PC-9 (cell line): ENCODE measurements around the gene BRK1. TPM values are rescaled to one million over a fixed set of nuclear protein-coding genes. Genes with fewer than 3 reads are reported as not detected.
"Not testable (repeated sequence)": the region's sequence is repeated elsewhere in the genome, so short reads cannot be mapped to it uniquely, and the experiment has no call there.

ENCODE experiments used
- BruUV-seq: library from RNA; stranded (reverse); fragments of 400-500 nt; replicated peaks from 2 replicates; lab custom pipeline; 2021; lab: Mats Ljungman, UMichigan
- CTCF ChIA-PET: fragments of 300-600 bp; sonication (Branson Sonifier 250); formaldehyde crosslinking; loops from one replicate; lab custom pipeline; 2022; ENCODE audit warnings: antibody characterized with exemption; lab: Charles Lee
- POLR2A ChIA-PET: fragments of 300-600 bp; sonication (Branson Sonifier 250); formaldehyde crosslinking; loops from one replicate; lab custom pipeline; 2022; ENCODE audit warnings: antibody characterized with exemption; ENCODE audit not compliant: unreplicated experiment; lab: Charles Lee
- DNase-seq, 2 experiments: peaks; one replicate each; pipeline versions ENCODE4 v3.0.0 to v3.0.0-alpha.2; 2015 to 2022; ENCODE audit warnings: mixed read lengths in 1 of 2
- H2AFZ ChIP-seq: fragments of 200-600 bp; sonication (generic); 2 replicates; pipeline ENCODE4 v1.8.1; 2017; ENCODE audit warnings: antibody characterized with exemption
- H3F3A ChIP-seq: fragments of 200-600 bp; sonication (generic); 2 replicates; pipeline ENCODE4 v1.8.1; 2017; ENCODE audit warnings: antibody characterized with exemption, mild to moderate bottlenecking, low read depth; ENCODE audit not compliant: insufficient read depth
- H3K27ac ChIP-seq: fragments of 200-600 bp; sonication (generic); 2 replicates; pipeline ENCODE4 v1.6.1; 2016; ENCODE audit warnings: mixed run types
- H3K27me3 ChIP-seq: fragments of 200-600 bp; sonication (generic); 2 replicates; pipeline ENCODE4 v1.6.1; 2016; ENCODE audit warnings: low read depth, mixed run types; ENCODE audit not compliant: insufficient read depth
- H3K36me3 ChIP-seq: fragments of 200-600 bp; sonication (generic); 2 replicates; pipeline ENCODE4 v1.6.1; 2016; ENCODE audit warnings: low read depth, mixed run types
- H3K4me1 ChIP-seq: fragments of 200-600 bp; sonication (generic); replicated peaks from 2 replicates; pipeline ENCODE4 v1.6.1; 2016; ENCODE audit warnings: mixed run types; ENCODE audit not compliant: insufficient read depth
- H3K4me2 ChIP-seq: fragments of 200-600 bp; sonication (generic); 2 replicates; pipeline ENCODE4 v1.6.1; 2017; ENCODE audit warnings: mixed run types
- H3K4me3 ChIP-seq: fragments of 200-600 bp; sonication (generic); 2 replicates; pipeline ENCODE4 v1.6.1; 2016; ENCODE audit warnings: mixed run types
- H3K79me2 ChIP-seq: fragments of 200-600 bp; sonication (generic); 2 replicates; pipeline ENCODE4 v1.6.1; 2017; ENCODE audit warnings: low read depth, mixed run types
- H3K9me2 ChIP-seq: fragments of 200-600 bp; sonication (generic); 2 replicates; pipeline ENCODE4 v1.8.1; 2017; ENCODE audit warnings: mild to moderate bottlenecking; ENCODE audit not compliant: insufficient read depth
- H3K9me3 ChIP-seq: fragments of 200-600 bp; sonication (generic); 2 replicates; pipeline ENCODE4 v1.8.1; 2016; ENCODE audit warnings: low read depth; ENCODE audit not compliant: insufficient read depth
- H4K20me1 ChIP-seq: fragments of 200-600 bp; sonication (generic); 2 replicates; pipeline ENCODE4 v1.8.1; 2017; ENCODE audit not compliant: insufficient read depth
- CTCF ChIP-seq: fragments of 200-600 bp; sonication (generic); conservative IDR thresholded peaks from 2 replicates; pipeline ENCODE4 v1.6.1; 2017; ENCODE audit warnings: mixed run types, antibody characterized with exemption, mild to moderate bottlenecking, moderate library complexity
- EZH2 ChIP-seq: fragments of 200-600 bp; sonication (generic); IDR thresholded peaks from 2 replicates; pipeline ENCODE4 v1.8.0; 2017; ENCODE audit warnings: antibody characterized with exemption, low read depth
- intact Hi-C: fragments of 100-400 bp; cut with micrococcal nuclease; formaldehyde crosslinking; loops from one replicate; pipeline ENCODE4 v1.10.0; 2022; ENCODE audit not compliant: unreplicated experiment
- total RNA-seq: library from RNA; stranded (reverse); gene quantifications from 2 replicates; pipeline ENCODE4 v1.2.3, GENCODE V29; 2021

The BRK1 gene
- total RNA-seq, 1 experiment from 2014 or later, result 109 TPM

- CTCF ChIA-PET, result no interaction called here
- Histone ChIP-seq H3K27me3 (no peaks in the 10 kb centered on the region), H3K9me3 (peaks cover 25% of the 10 kb centered on the region), H3K27ac (no peak overlapping the region), H3K4me1 (peaks cover 28% of the 10 kb centered on the region), H2AFZ (no peak overlapping the region), H3K79me2 (peaks cover 74% of the 10 kb centered on the region), H3F3A (peaks cover 47% of the 10 kb centered on the region), H3K36me3 (peaks cover 34% of the 10 kb centered on the region), H3K4me3 (no peak overlapping the region), H3K9me2 (no peaks in the 10 kb centered on the region), H3K4me2 (no peak overlapping the region), H4K20me1 (no peaks in the 10 kb centered on the region; the same call in 1 of the 2 replicates)
- no peak for DNase-seq
- BruUV-seq, result no TSS peak
- intact Hi-C loops, result no loop called here
- POLR2A ChIA-PET, result no interaction called here
- TF ChIP-seq CTCF, result no peak
- TF ChIP-seq EZH2, result no peak
These were observed 55.5 kb downstream of the BRK1 start for GRCh38 chr3:10170915-10171478.

DNA sequence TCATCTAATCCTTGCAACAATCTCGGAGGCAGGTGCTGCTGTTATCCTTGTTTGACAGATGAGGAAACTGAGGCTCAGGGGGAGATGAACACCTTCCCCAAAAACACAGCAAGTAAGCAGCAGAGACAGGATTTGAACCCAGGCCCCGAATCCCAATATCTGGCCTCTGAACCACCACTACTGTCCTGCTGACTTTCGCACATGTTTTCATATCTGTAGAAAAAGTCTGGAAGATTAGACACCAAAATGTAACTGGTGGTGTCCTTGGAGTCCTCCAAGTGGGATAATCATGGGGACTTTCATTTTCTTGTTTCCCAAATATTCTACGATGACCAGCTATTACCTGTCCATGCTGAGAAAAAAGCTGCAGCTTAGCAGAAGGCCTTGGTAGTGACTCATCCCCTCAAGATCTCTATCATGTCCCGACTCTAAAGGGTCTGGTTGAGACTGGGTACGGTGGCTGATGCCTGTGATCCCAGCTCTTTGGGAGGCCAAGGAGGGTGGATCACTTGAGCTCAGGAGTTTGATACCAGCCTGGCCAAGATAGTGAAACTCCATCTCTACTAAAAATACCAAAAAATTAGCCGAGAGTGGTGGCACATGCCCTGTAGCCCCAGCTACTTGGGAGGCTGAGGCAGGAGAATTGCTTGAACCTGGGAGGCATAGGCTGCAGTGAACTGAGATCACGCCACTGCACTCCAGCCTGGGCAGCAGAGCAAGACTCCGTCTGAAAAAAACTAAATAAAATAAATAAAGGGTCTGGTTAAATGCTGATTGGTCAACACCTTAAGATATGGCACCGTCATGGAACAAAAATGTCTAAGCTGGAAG is 57.8 kb downstream of the BRK1 start:
- Histone ChIP-seq H3K4me3 (no peak overlapping the region), H2AFZ (no peak overlapping the region), H3K36me3 (peaks cover 19% of the 10 kb centered on the region), H3K79me2 (peaks cover 52% of the 10 kb centered on the region), H3K27me3 (no peaks in the 10 kb centered on the region), H3K9me2 (no peaks in the 10 kb centered on the region), H3K4me1 (peaks cover 27% of the 10 kb centered on the region), H4K20me1 (no peaks in the 10 kb centered on the region; the same call in 1 of the 2 replicates), H3F3A (peaks cover 34% of the 10 kb centered on the region), H3K9me3 (peaks cover 19% of the 10 kb centered on the region), H3K27ac (peak overlapping the region; percentile 61), H3K4me2 (peak overlapping the region; percentile 24)
- intact Hi-C loops, result loop anchor here (2.0 kb wide), 1 partner anchor 47 kb away; no protein-coding TSS in a partner anchor
- TSS peak; percentile 79 for BruUV-seq
- POLR2A ChIA-PET, result interaction anchor here (0.7 kb wide), 1 partner anchor 1464 kb away, joined by 3 read pairs; no protein-coding TSS in a partner anchor
- CTCF ChIA-PET, result interaction anchor here (0.9 kb wide), 1 partner anchor 241 kb away, joined by 3 read pairs; no protein-coding TSS in a partner anchor
- peak; percentile 18 to 53 for DNase-seq
- TF ChIP-seq CTCF (no peak), EZH2 (no peak)

- H3K9me2 ChIP-seq, result no peaks in the 10 kb centered on the region
- no peak overlapping the region for H2AFZ ChIP-seq
- peaks cover 12% of the 10 kb centered on the region for H3K9me3 ChIP-seq
- H3K4me3 ChIP-seq, result no peak overlapping the region
- CTCF ChIA-PET, result interaction anchor here (0.9 kb wide), 1 partner anchor 242 kb away, joined by 3 read pairs; no protein-coding TSS in a partner anchor
- peak overlapping the region; percentile 61 for H3K27ac ChIP-seq
- no peaks in the 10 kb centered on the region for H3K27me3 ChIP-seq
- H3K79me2 ChIP-seq, result peaks cover 48% of the 10 kb centered on the region
- peaks cover 14% of the 10 kb centered on the region for H3K36me3 ChIP-seq
- intact Hi-C loops, result loop anchor here (2.0 kb wide), 1 partner anchor 47 kb away; no protein-coding TSS in a partner anchor
- BruUV-seq, result no TSS peak
- peaks cover 27% of the 10 kb centered on the region for H3F3A ChIP-seq
- H3K4me1 ChIP-seq, result peaks cover 21% of the 10 kb centered on the region
- no peaks in the 10 kb centered on the region; the same call in 1 of the 2 replicates for H4K20me1 ChIP-seq
- DNase-seq, result peak; percentile 43 to 72
- TF ChIP-seq CTCF (no peak), EZH2 (no peak)
- POLR2A ChIA-PET, result interaction anchor here (0.7 kb wide), 1 partner anchor 1463 kb away, joined by 3 read pairs; no protein-coding TSS in a partner anchor
- peak overlapping the region; percentile 24 for H3K4me2 ChIP-seq
These were observed 58.5 kb downstream of the BRK1 start for GRCh38 chr3:10173926-10174435.

- H2AFZ ChIP-seq, CTCF ChIA-PET, H3K27me3 ChIP-seq, H3K36me3 ChIP-seq, H3K4me2 ChIP-seq, H3K27ac ChIP-seq, H3K4me3 ChIP-seq, H4K20me1 ChIP-seq, intact Hi-C loops, H3K9me2 ChIP-seq, H3K9me3 ChIP-seq, BruUV-seq, DNase-seq: not testable (repeated sequence)
- peaks cover 20% of the 10 kb centered on the region for H3K4me1 ChIP-seq
- POLR2A ChIA-PET, result interaction anchor here (0.6 kb wide), 1 partner anchor 24 kb away, joined by 9 read pairs; no protein-coding TSS in a partner anchor
- H3F3A ChIP-seq, result peaks cover 18% of the 10 kb centered on the region; the same call in 1 of the 2 replicates
- H3K79me2 ChIP-seq, result peaks cover 38% of the 10 kb centered on the region
These were observed 59.9 kb downstream of the BRK1 start for GRCh38 chr3:10175334-10175733.
